K562 (cell line): ENCODE results near the gene SLC6A8. TPM values are rescaled to one million over a fixed set of nuclear protein-coding genes. Genes with fewer than 3 reads are reported as not detected.
A peak's percentile ranks its signal among the peaks of the same experiment; 100 is the strongest.

Source experiments
- ATAC-seq: fragments of 200-7000 bp; cut with Tn5 transposase; 3 replicates; pipeline ENCODE4 v1.9.1; 2020; ENCODE audit warnings: moderate library complexity
- BruUV-seq: library from RNA; stranded (reverse); fragments of 400-500 nt; replicated peaks from 2 replicates; lab custom pipeline; 2021; lab: Mats Ljungman, UMichigan
- CTCF ChIA-PET: fragments of 300-600 bp; formaldehyde crosslinking; extraction: SDS; loops from one replicate; lab custom pipeline; 2021; ENCODE audit warnings: low intra/inter-chr PET ratio; lab: Yijun Ruan, JAX
- POLR2A ChIA-PET: fragments of 300-600, 350-650 bp; sonication (Branson Sonifier 250); formaldehyde crosslinking; extraction: SDS; loops from one replicate; lab custom pipeline; 2021; ENCODE audit warnings: antibody characterized with exemption, inconsistent platforms; lab: Yijun Ruan, JAX
- DNase-seq, 4 experiments: peaks; one replicate each; pipeline versions ENCODE4 v3.0.0 to v3.0.0-alpha.2; 2011 to 2018; ENCODE audit warnings: low spot score in 3 of 4, mixed read lengths in 3 of 4; ENCODE audit errors: extremely low read depth in 1 of 4
- FAIRE-seq: peaks from 2 replicates; lab custom pipeline; 2011; peaks lifted over from hg19 to GRCh38; lab: Jason Lieb, UNC
- H2AFZ ChIP-seq: 2 replicates; pipeline ENCODE4 v1.6.0; 2011; ENCODE audit warnings: low read depth, low read length, control low read depth, inconsistent platforms
- H3K27ac ChIP-seq: fragments of 200-600 bp; 3 replicates; pipeline ENCODE4 v1.8.0; 2011; ENCODE audit warnings: low read depth, mild to moderate bottlenecking, control low read depth, inconsistent platforms, low read length, moderate library complexity, mixed read lengths; ENCODE audit errors: extremely low read depth
- H3K27me3 ChIP-seq, 2 experiments: fragments of 300-600 bp in 1 of 2; 2 replicates in 1 of 2; 3 replicates in 1 of 2; pipeline versions ENCODE4 v1.6.0 to v1.8.0; 2011; ENCODE audit warnings: inconsistent platforms in 2 of 2, low read length in 2 of 2, mild to moderate bottlenecking in 1 of 2, mixed read lengths in 1 of 2, moderate library complexity in 1 of 2; ENCODE audit not compliant: control insufficient read depth in 2 of 2, insufficient read depth in 2 of 2
- H3K36me3 ChIP-seq: fragments of 300-600 bp; 3 replicates; pipeline ENCODE4 v1.8.0; 2011; ENCODE audit warnings: mild to moderate bottlenecking, low read length, inconsistent platforms; ENCODE audit not compliant: control insufficient read depth, insufficient read depth
- H3K4me1 ChIP-seq, 2 experiments: fragments of 200-600 bp in 1 of 2; replicated peaks in 1 of 2; 2 replicates in 1 of 2; 3 replicates in 1 of 2; pipeline versions ENCODE4 v1.5.1 to v1.8.0; 2011; ENCODE audit warnings: inconsistent platforms in 2 of 2, low read length in 2 of 2, mild to moderate bottlenecking in 1 of 2, mixed read lengths in 1 of 2, moderate library complexity in 1 of 2; ENCODE audit not compliant: control insufficient read depth in 2 of 2, insufficient read depth in 2 of 2
- H3K4me2 ChIP-seq: 2 replicates; pipeline ENCODE4 v1.6.1; 2011; ENCODE audit warnings: low read length, control low read depth, inconsistent platforms, mixed read lengths; ENCODE audit not compliant: insufficient read depth
- H3K4me3 ChIP-seq: fragments of 200-600 bp; sonication (generic), shearing (Covaris generic); 2 replicates; pipeline ENCODE4 v1.5.1; 2016; ENCODE audit warnings: control low read depth, inconsistent platforms
- H3K79me2 ChIP-seq: fragments of 200-600 bp; 3 replicates; pipeline ENCODE4 v1.8.0; 2011; ENCODE audit warnings: low read length, inconsistent platforms; ENCODE audit not compliant: control insufficient read depth, insufficient read depth
- H3K9ac ChIP-seq, 2 experiments: 2 replicates each; pipeline versions ENCODE4 v1.6.0 to v1.6.1; 2011; ENCODE audit warnings: low read depth in 2 of 2, low read length in 2 of 2, control low read depth in 1 of 2, inconsistent platforms in 1 of 2, mild to moderate bottlenecking in 1 of 2, mixed read lengths in 1 of 2; ENCODE audit not compliant: insufficient read depth in 1 of 2
- H3K9me1 ChIP-seq: one replicate; pipeline ENCODE4 v1.6.0; 2011; ENCODE audit warnings: inconsistent platforms, mild to moderate bottlenecking, low read length, moderate library complexity; ENCODE audit not compliant: control insufficient read depth, insufficient read depth
- H3K9me3 ChIP-seq: replicated peaks from 2 replicates; pipeline ENCODE4 v1.5.1; 2011; ENCODE audit warnings: low read depth, low read length, inconsistent platforms; ENCODE audit not compliant: control insufficient read depth, insufficient read depth
- H4K20me1 ChIP-seq: replicated peaks from 2 replicates; pipeline ENCODE4 v1.6.1; 2011; ENCODE audit warnings: low read length, inconsistent platforms, mixed read lengths; ENCODE audit not compliant: control insufficient read depth, insufficient read depth
- ARID4B ChIP-seq: sonication (generic); formaldehyde crosslinking; IDR thresholded peaks from 2 replicates; pipeline ENCODE4 v1.8.0; 2022; ENCODE audit warnings: mild to moderate bottlenecking, missing genetic modification reagents
- CBX2 ChIP-seq: fragments of 200-600 bp; sonication (generic); IDR thresholded peaks from one replicate; pipeline ENCODE4 v1.6.1; 2012; ENCODE audit warnings: mild to moderate bottlenecking, low read length, inconsistent platforms; ENCODE audit not compliant: insufficient read depth, poor library complexity, severe bottlenecking
- CHD1 ChIP-seq: fragments of 200-600 bp; sonication (generic); IDR thresholded peaks from one replicate; pipeline ENCODE4 v1.6.1; 2012; ENCODE audit warnings: mild to moderate bottlenecking, moderate library complexity, low read length, inconsistent platforms
- ETS1 ChIP-seq: conservative IDR thresholded peaks from 2 replicates; pipeline ENCODE4 v1.6.1; 2011; ENCODE audit warnings: low read depth, mild to moderate bottlenecking, low read length; ENCODE audit not compliant: control insufficient read depth
- NONO ChIP-seq, 2 experiments: fragments of 200-400 bp in 1 of 2; fragments of 450-650 bp in 1 of 2; formaldehyde crosslinking in 1 of 2; IDR thresholded peaks; 2 replicates each; pipeline ENCODE4 v1.6.1; 2017; ENCODE audit warnings: low read depth in 2 of 2, mild to moderate bottlenecking in 2 of 2, moderate library complexity in 2 of 2, low read length in 1 of 2
- RNF2 ChIP-seq: sonication (generic); IDR thresholded peaks from 2 replicates; pipeline ENCODE4 v1.6.1; 2016
- ZNF311 ChIP-seq: fragments of 250-450 bp; sonication (Bioruptor Pico); IDR thresholded peaks from 2 replicates; pipeline ENCODE4 v1.4.0; 2020; ENCODE audit warnings: mild to moderate bottlenecking, moderate library complexity
- ZNF639 ChIP-seq, 2 experiments: fragments of 200-800 bp in 1 of 2; sonication (Bioruptor generic) in 1 of 2; sonication (generic) in 1 of 2; formaldehyde crosslinking in 1 of 2; IDR thresholded peaks in 1 of 2; conservative IDR thresholded peaks in 1 of 2; 2 replicates each; pipeline versions ENCODE4 v1.5.0 to v1.6.1; 2016 to 2020; ENCODE audit warnings: missing compliant biosample characterization in 1 of 2, missing genetic modification characterization in 1 of 2, missing genetic modification reagents in 1 of 2
- WGBS: fragments of 100-300 bp; shearing (Covaris generic); methylation state at CpG from one replicate; pipeline ENCODE4 v1.1.6; 2016; ENCODE audit warnings: low coverage, mixed read lengths; ENCODE audit not compliant: insufficient coverage; ENCODE audit errors: missing lambda C conversion rate; 5-methylcytosine and 5-hydroxymethylcytosine counted together
- in situ Hi-C: fragments of 300-500 bp; cut with MboI; formaldehyde crosslinking; loops from 4 replicates; pipeline ENCODE4 v1.15.0; 2018; ENCODE audit warnings: inconsistent platforms, mixed read lengths
- intact Hi-C: fragments of 100-400 bp; cut with micrococcal nuclease; formaldehyde crosslinking; loops from 2 replicates; pipeline ENCODE4 v1.14.2; 2022
- polyA plus RNA-seq, 8 experiments: library from polyadenylated mRNA; depleted of rRNA in 4 of 8; stranded (reverse) in 5 of 8; unstranded in 3 of 8; fragments of >200 nt; fragmentation: Nextera tagmentation in 2 of 8; fragmentation: Illumina TruSeq in 1 of 8; extraction: Ambion mirVana in 2 of 8; extraction: Trizol in 1 of 8; gene quantifications; 2 replicates each; pipeline versions ENCODE4 v1.2.1 to v1.2.3, GENCODE V29; 2011 to 2014; ENCODE audit warnings: inconsistent platforms in 1 of 8, missing spikeins in 1 of 8
- total RNA-seq, 7 experiments: library from RNA; depleted of rRNA in 6 of 7; stranded (reverse); fragments of >200 nt in 6 of 7; fragmentation: Illumina TruSeq in 2 of 7; extraction: Trizol in 2 of 7; gene quantifications; 2 replicates each; pipeline versions ENCODE4 v1.2.1 to v1.2.3, GENCODE V29; 2011 to 2021; ENCODE audit warnings: low replicate concordance in 1 of 7

Gene SLC6A8
- total and polyA plus RNA-seq, 9 of the 15 experiments (the other 6 are each of a cell fraction or from before 2014, with no cell fraction given) = 0.68 to 144 (median 34.3) TPM

- TF ChIP-seq ARID4B (no peak), ZNF311 (CRISPR knock-in tag) (no peak), ETS1 (no peak), CBX2 (no peak)
- TF ChIP-seq, all 486 proteins: peak for 21
These were observed 1.0 kb upstream of the SLC6A8 start (continued) for GRCh38 chrX:153686711-153687110.

- ChIA-PET CTCF (no interaction called here), POLR2A (no interaction called here)
- Histone ChIP-seq H3K4me2 (no peak overlapping the region), H3K4me1 (peaks cover 16 to 69% of the 10 kb centered on the region in 2 experiments; a peak in 4 of 5 replicates), H3K4me3 (no peak overlapping the region), H3K27me3 (no peaks in the 10 kb centered on the region), H3K36me3 (peaks cover 33% of the 10 kb centered on the region; the same call in 1 of the 3 replicates), H3K79me2 (peaks cover 37% of the 10 kb centered on the region), H4K20me1 (peaks cover 13% of the 10 kb centered on the region), H3K27ac (no peak overlapping the region), H3K9ac (peak overlapping the region in 1 of 2 experiments; percentile 58; a peak in 1 of 4 replicates), H3K9me1 (peaks cover 4% of the 10 kb centered on the region), H3K9me3 (peaks cover 1% of the 10 kb centered on the region; the same call in 1 of the 2 replicates), H2AFZ (no peak overlapping the region)
- no CpG with 5 or more reads among the region's 69 CpGs for WGBS
- DNase-seq (peak in 1 of 4 experiments; percentile 33), FAIRE-seq (no peak), ATAC-seq (no peak)
- no TSS peak for BruUV-seq
- in situ Hi-C loops = no loop called here
- intact Hi-C loops = no loop called here
- TF ChIP-seq CHD1 (peak; percentile 24), ZNF639 (CRISPR knock-in tag; conservative IDR thresholded peaks at IDR 0.05 in 1 of 2, IDR thresholded peaks at IDR 0.05 in 1 of 2) (peak in 1 of 2 experiments; percentile 26; a peak in 1 of 4 replicates), RNF2 (no peak), NONO (IDR thresholded peaks at IDR 0.05; ENCODE audit: low read depth in 2 of 2, low read length in 1 of 2) (peak in 1 of 2 experiments; percentile 6; a peak in 1 of 4 replicates)
These were observed 345 bp downstream of the SLC6A8 start for GRCh38 chrX:153688071-153688470.
